Erythroblast (primary cell): ENCODE measurements around the gene DPAGT1.

ENCODE experiments used
- GATA1 ChIP-seq: IDR thresholded peaks from 2 replicates; pipeline ENCODE4 v1.6.1; 2011; ENCODE audit warnings: low read depth, mild to moderate bottlenecking, control low read depth, low read length, moderate library complexity
- POLR2A ChIP-seq: IDR thresholded peaks from 2 replicates; pipeline ENCODE4 v1.6.1; 2011; ENCODE audit warnings: mild to moderate bottlenecking, low read length

- no peak for TF ChIP-seq POLR2A
- no peak for TF ChIP-seq GATA1
Measured at GRCh38 chr11:119088406-119088805, 13.2 kb downstream of the DPAGT1 start.
